GM19328 (cell line): Measurements from ENCODE around the gene COL18A1.

Experiments
- ATAC-seq: cut with Tn5 transposase; IDR thresholded peaks from one replicate; pipeline ENCODE4 v1.9.1; 2021; ENCODE audit warnings: mild to moderate bottlenecking, moderate library complexity; ENCODE audit not compliant: unreplicated experiment

The COL18A1 gene

GRCh38 chr21:45381865-45382696 lies 22.9 kb upstream of the COL18A1 start:
- no peak for ATAC-seq

- ATAC-seq, result no peak
Observed at GRCh38 chr21:45382697-45382997, 22.3 kb upstream of the COL18A1 start.

GRCh38 chr21:45383111-45383614 lies 21.8 kb upstream of the COL18A1 start:
- ATAC-seq, result no peak

- ATAC-seq, result no peak
Observed at GRCh38 chr21:45383615-45384201, 21.3 kb upstream of the COL18A1 start.

GRCh38 chr21:45384656-45385548 lies 20.1 kb upstream of the COL18A1 start:
- no peak for ATAC-seq

- ATAC-seq, result no peak
Observed at GRCh38 chr21:45385549-45386050, 19.4 kb upstream of the COL18A1 start.

- ATAC-seq, result no peak
Observed at GRCh38 chr21:45386336-45386727, 18.6 kb upstream of the COL18A1 start.

- no peak for ATAC-seq
Observed at GRCh38 chr21:45386728-45387371, 18.1 kb upstream of the COL18A1 start.

- ATAC-seq, result no peak
Observed at GRCh38 chr21:45387506-45387905, 17.5 kb upstream of the COL18A1 start.

- no peak for ATAC-seq
Observed at GRCh38 chr21:45388011-45388521, 16.9 kb upstream of the COL18A1 start.

- ATAC-seq, result no peak
Observed at GRCh38 chr21:45388611-45389296, 16.2 kb upstream of the COL18A1 start.

- no peak for ATAC-seq
Observed at GRCh38 chr21:45390121-45390751, 14.7 kb upstream of the COL18A1 start.

GRCh38 chr21:45390831-45391742 lies 13.9 kb upstream of the COL18A1 start:
- ATAC-seq, result no peak

- no peak for ATAC-seq
Observed at GRCh38 chr21:45391743-45392572, 13.0 kb upstream of the COL18A1 start.

- ATAC-seq, result no peak
Observed at GRCh38 chr21:45392573-45392971, 12.4 kb upstream of the COL18A1 start.

GRCh38 chr21:45393021-45393420 lies 11.9 kb upstream of the COL18A1 start:
- no peak for ATAC-seq

GRCh38 chr21:45393833-45394638 lies 10.9 kb upstream of the COL18A1 start:
- ATAC-seq, result no peak
